ENCODE results near the gene MED25. TPM values are rescaled to one million over a fixed set of nuclear protein-coding genes. Genes with fewer than 3 reads are reported as not detected.
A peak's percentile ranks its signal among the peaks of the same experiment; 100 is the strongest.

MED25 gene
- total RNA-seq, 2 donors from 2014 or later = 89.1 to 90.0 TPM

- peak overlapping the region; percentile 89 for H3K27ac Mint-ChIP-seq
- no peaks in the 10 kb centered on the region for H3K9me3 Mint-ChIP-seq
- TF ChIP-seq CTCF (conservative IDR thresholded peaks at IDR 0.05) = peak; percentile 48
- no peaks in the 10 kb centered on the region for H3K27me3 ChIP-seq (ENCODE audit: control insufficient read depth, insufficient read depth, low read length, poor library complexity, severe bottlenecking)
- peaks cover 22% of the 10 kb centered on the region for H3K36me3 Mint-ChIP-seq (ENCODE audit: low read depth)
- no peaks in the 10 kb centered on the region for H3K4me1 ChIP-seq (ENCODE audit: control insufficient read depth, insufficient read depth, low read length)
- no peak overlapping the region for H3K9ac ChIP-seq (ENCODE audit: extremely low read depth, low read length, poor library complexity, severe bottlenecking)
- 24 to 50% methylated on average over 18 to 50 of the region's 50 CpGs for WGBS, 2 experiments (ENCODE audit: insufficient coverage in 1 of 2, insufficient read length in 1 of 2)
- peak overlapping the region; percentile 63 for H3K4me3 Mint-ChIP-seq
- no peak overlapping the region for H3K27ac ChIP-seq (ENCODE audit: low read depth, low read length)
- peak; percentile 84 for DNase-seq
- H3K4me3 ChIP-seq (ENCODE audit: low read length) = peak overlapping the region; percentile 69
- peaks cover 6% of the 10 kb centered on the region for H3K4me1 Mint-ChIP-seq
- peaks cover 18% of the 10 kb centered on the region for H3K36me3 ChIP-seq (ENCODE audit: control insufficient read depth, insufficient read depth, low read length)
- no peaks in the 10 kb centered on the region for H3K9me3 ChIP-seq (ENCODE audit: control insufficient read depth, low read length)
- H3K27me3 Mint-ChIP-seq (ENCODE audit: insufficient read depth) = peaks cover 1% of the 10 kb centered on the region
Measured at GRCh38 chr19:49809160-49809940, 8.7 kb upstream of the MED25 start.

GRCh38 chr19:49809941-49810389, 8.1 kb upstream of the MED25 start:
- peak overlapping the region; percentile 50 for H3K27ac Mint-ChIP-seq
- H3K9ac ChIP-seq (ENCODE audit: extremely low read depth, low read length, poor library complexity, severe bottlenecking) = no peak overlapping the region
- WGBS, 2 experiments (ENCODE audit: insufficient coverage in 1 of 2, insufficient read length in 1 of 2) = 96% methylated on average over 5 of the region's 5 CpGs; no CpG with 5 or more reads in 1 of the 2 experiments

GRCh38 chr19:49811328-49811727, 6.8 kb upstream of the MED25 start:
- H3K4me1 Mint-ChIP-seq = peaks cover 6% of the 10 kb centered on the region
- WGBS, 2 experiments (ENCODE audit: insufficient coverage in 1 of 2, insufficient read length in 1 of 2) = 80 to 97% methylated on average over 1 to 6 of the region's 6 CpGs
- no peaks in the 10 kb centered on the region for H3K9me3 ChIP-seq (ENCODE audit: control insufficient read depth, low read length)
- H3K9ac ChIP-seq (ENCODE audit: extremely low read depth, low read length, poor library complexity, severe bottlenecking) = no peak overlapping the region
- no peak for DNase-seq
- no peaks in the 10 kb centered on the region for H3K27me3 ChIP-seq (ENCODE audit: control insufficient read depth, insufficient read depth, low read length, poor library complexity, severe bottlenecking)
- TF ChIP-seq CTCF (conservative IDR thresholded peaks at IDR 0.05) = no peak
- peaks cover 1% of the 10 kb centered on the region for H3K27me3 Mint-ChIP-seq (ENCODE audit: insufficient read depth)
- H3K27ac Mint-ChIP-seq = no peak overlapping the region
- H3K36me3 ChIP-seq (ENCODE audit: control insufficient read depth, insufficient read depth, low read length) = peaks cover 7% of the 10 kb centered on the region
- H3K27ac ChIP-seq (ENCODE audit: low read depth, low read length) = no peak overlapping the region
- H3K9me3 Mint-ChIP-seq = no peaks in the 10 kb centered on the region
- no peaks in the 10 kb centered on the region for H3K4me1 ChIP-seq (ENCODE audit: control insufficient read depth, insufficient read depth, low read length)
- H3K36me3 Mint-ChIP-seq (ENCODE audit: low read depth) = peaks cover 8% of the 10 kb centered on the region
- H3K4me3 ChIP-seq (ENCODE audit: low read length) = no peak overlapping the region
- H3K4me3 Mint-ChIP-seq = peak overlapping the region; percentile 84

More at GRCh38 chr19:49809941-49810389, 8.1 kb upstream of the MED25 start:
- Histone ChIP-seq H3K4me3 (ENCODE audit: low read length) (no peak overlapping the region), H3K4me1 (ENCODE audit: control insufficient read depth, insufficient read depth, low read length) (no peaks in the 10 kb centered on the region), H3K27me3 (ENCODE audit: control insufficient read depth, insufficient read depth, low read length, poor library complexity, severe bottlenecking) (no peaks in the 10 kb centered on the region), H3K36me3 (ENCODE audit: control insufficient read depth, insufficient read depth, low read length) (peaks cover 12% of the 10 kb centered on the region), H3K9me3 (ENCODE audit: control insufficient read depth, low read length) (no peaks in the 10 kb centered on the region), H3K27ac (ENCODE audit: low read depth, low read length) (no peak overlapping the region)
- H3K36me3 Mint-ChIP-seq (ENCODE audit: low read depth) = peaks cover 16% of the 10 kb centered on the region
- H3K4me3 Mint-ChIP-seq = peak overlapping the region; percentile 63
- peaks cover 6% of the 10 kb centered on the region for H3K4me1 Mint-ChIP-seq
- no peak for TF ChIP-seq CTCF (conservative IDR thresholded peaks at IDR 0.05)
- no peaks in the 10 kb centered on the region for H3K9me3 Mint-ChIP-seq
- peaks cover 1% of the 10 kb centered on the region for H3K27me3 Mint-ChIP-seq (ENCODE audit: insufficient read depth)
- no peak for DNase-seq
